Keratinocyte (primary cell): ENCODE data around the gene RIMS4. TPM values are rescaled to one million over a fixed set of nuclear protein-coding genes. Genes with fewer than 3 reads are reported as not detected.

ENCODE experiments used
- DNase-seq: peaks from one replicate; pipeline ENCODE4 v3.0.0-alpha.2; 2011; ENCODE audit warnings: low read depth, missing footprints, low spot score
- FAIRE-seq: peaks from 2 replicates; lab custom pipeline; 2011; peaks lifted over from hg19 to GRCh38; lab: Jason Lieb, UNC
- H2AFZ ChIP-seq: 2 replicates; pipeline ENCODE4 v1.6.0; 2012; ENCODE audit warnings: low read length, control low read depth, inconsistent platforms; ENCODE audit not compliant: control insufficient read depth
- H3K27ac ChIP-seq: 2 replicates; pipeline ENCODE4 v1.5.1; 2011; ENCODE audit warnings: low read length; ENCODE audit not compliant: control insufficient read depth, insufficient read depth
- H3K27me3 ChIP-seq: 3 replicates; pipeline ENCODE4 v1.6.0; 2011; ENCODE audit warnings: low read length; ENCODE audit not compliant: control insufficient read depth, insufficient read depth; ENCODE audit errors: extremely low read depth
- H3K36me3 ChIP-seq, 2 experiments: 2 replicates in 1 of 2; 3 replicates in 1 of 2; pipeline ENCODE4 v1.5.1; 2011; ENCODE audit warnings: low read length in 2 of 2, mild to moderate bottlenecking in 1 of 2; ENCODE audit not compliant: control insufficient read depth in 2 of 2, insufficient read depth in 2 of 2; ENCODE audit errors: extremely low read depth in 1 of 2
- H3K4me1 ChIP-seq: 3 replicates; pipeline ENCODE4 v1.5.1; 2011; ENCODE audit warnings: low read length; ENCODE audit not compliant: control insufficient read depth, insufficient read depth; ENCODE audit errors: extremely low read depth
- H3K4me2 ChIP-seq: 3 replicates; pipeline ENCODE4 v1.6.0; 2011; ENCODE audit warnings: low read depth, low read length; ENCODE audit not compliant: control insufficient read depth, insufficient read depth; ENCODE audit errors: extremely low read depth
- H3K4me3 ChIP-seq, 3 experiments: fragments of 200-600 bp in 1 of 3; sonication (generic) in 1 of 3; 2 replicates in 2 of 3; 3 replicates in 1 of 3; pipeline ENCODE4 v1.5.1; 2011 to 2016; ENCODE audit warnings: low read length in 3 of 3, mild to moderate bottlenecking in 3 of 3, control low read depth in 2 of 3, inconsistent platforms in 1 of 3, low read depth in 1 of 3, mixed read lengths in 1 of 3, mixed run types in 1 of 3, moderate library complexity in 1 of 3; ENCODE audit not compliant: control insufficient read depth in 2 of 3, insufficient read depth in 2 of 3; ENCODE audit errors: extremely low read depth in 1 of 3
- H3K79me2 ChIP-seq: 2 replicates; pipeline ENCODE4 v1.6.0; 2012; ENCODE audit warnings: low read length; ENCODE audit not compliant: control insufficient read depth, insufficient read depth
- H3K9ac ChIP-seq: 3 replicates; pipeline ENCODE4 v1.6.0; 2011; ENCODE audit warnings: low read length; ENCODE audit not compliant: control insufficient read depth, insufficient read depth; ENCODE audit errors: extremely low read depth
- H3K9me1 ChIP-seq: 3 replicates; pipeline ENCODE4 v1.6.0; 2011; ENCODE audit warnings: low read length; ENCODE audit not compliant: control insufficient read depth, insufficient read depth; ENCODE audit errors: extremely low read depth
- H3K9me3 ChIP-seq: 2 replicates; pipeline ENCODE4 v1.5.1; 2012; ENCODE audit warnings: low read depth, low read length; ENCODE audit not compliant: control insufficient read depth
- H4K20me1 ChIP-seq: 3 replicates; pipeline ENCODE4 v1.6.0; 2011; ENCODE audit warnings: low read length; ENCODE audit not compliant: control insufficient read depth, insufficient read depth; ENCODE audit errors: extremely low read depth
- EZH2 ChIP-seq: IDR thresholded peaks from one replicate; pipeline ENCODE4 v1.6.1; 2012; ENCODE audit warnings: inconsistent platforms, mild to moderate bottlenecking, low read length, moderate library complexity
- dilution Hi-C: fragments of 300-500 bp; cut with MboI; formaldehyde crosslinking; loops from one replicate; pipeline ENCODE4 v1.7.0; 2020; ENCODE audit warnings: low sequenced_read_pairs; ENCODE audit not compliant: extremely low pct_ligation_motif_present
- polyA plus RNA-seq, 5 experiments: library from polyadenylated mRNA; depleted of rRNA in 3 of 5; stranded (reverse) in 3 of 5; stranded (forward) in 1 of 5; unstranded in 1 of 5; fragments of >200 nt; gene quantifications; 1 replicate in 1 of 5; 2 replicates in 3 of 5; 3 replicates in 1 of 5; pipeline versions ENCODE4 v1.2.1 to v1.2.3, GENCODE V29; 2011 to 2012; ENCODE audit warnings: missing spikeins in 2 of 5, low read depth in 1 of 5, low replicate concordance in 1 of 5
- TF ChIP-seq, protein P1 (sequence below), 3 experiments: IDR thresholded peaks in 1 of 3; conservative IDR thresholded peaks in 1 of 3; optimal IDR thresholded peaks in 1 of 3; 2 replicates in 2 of 3; 3 replicates in 1 of 3; pipeline versions ENCODE3 to v1.5.1; 2011; ENCODE audit warnings: low read length in 3 of 3, mild to moderate bottlenecking in 3 of 3, moderate library complexity in 2 of 3, control low read depth in 1 of 3, inconsistent platforms in 1 of 3; ENCODE audit not compliant: insufficient read depth in 2 of 3; ENCODE audit errors: extremely low read depth in 1 of 3

Gene RIMS4
- polyA plus RNA-seq, 1 donor (not counting 4 experiments of a cell fraction or from before 2014, with no cell fraction given) = not detected

DNA sequence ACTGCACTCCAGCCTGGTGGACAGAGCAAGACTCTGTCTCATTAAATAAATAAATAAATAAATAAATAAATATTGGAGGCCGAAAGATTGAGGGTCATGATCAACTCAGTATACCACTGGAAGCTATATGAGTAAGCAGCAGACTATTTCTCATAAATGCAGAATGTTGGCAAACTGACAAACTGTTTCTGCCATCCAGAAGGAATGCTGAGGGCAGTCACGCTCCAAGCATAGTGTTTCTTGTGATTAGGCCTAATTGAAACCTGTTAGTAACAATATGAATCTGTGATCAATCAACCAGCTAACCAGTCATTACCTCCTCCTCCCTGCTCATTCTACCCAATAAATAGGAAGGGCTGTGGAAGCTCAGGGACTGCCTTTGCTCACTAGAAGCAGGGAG is 79.9 kb downstream of the RIMS4 start:
- Histone ChIP-seq H3K4me2 (peak overlapping the region; percentile 34), H3K27me3 (no peaks in the 10 kb centered on the region), H4K20me1 (no peaks in the 10 kb centered on the region), H3K36me3 (no peaks in the 10 kb centered on the region), H3K4me1 (peaks cover 35% of the 10 kb centered on the region), H3K4me3 (no peak overlapping the region), H3K79me2 (no peaks in the 10 kb centered on the region), H3K9ac (no peak overlapping the region), H3K9me3 (no peaks in the 10 kb centered on the region), H3K9me1 (peaks cover 2% of the 10 kb centered on the region), H3K27ac (peak overlapping the region; percentile 23), H2AFZ (peak overlapping the region; percentile 39)
- dilution Hi-C loops = no loop called here
- peak; percentile 90 for FAIRE-seq
- DNase-seq = peak; percentile 65
- TF ChIP-seq, protein P1, sequence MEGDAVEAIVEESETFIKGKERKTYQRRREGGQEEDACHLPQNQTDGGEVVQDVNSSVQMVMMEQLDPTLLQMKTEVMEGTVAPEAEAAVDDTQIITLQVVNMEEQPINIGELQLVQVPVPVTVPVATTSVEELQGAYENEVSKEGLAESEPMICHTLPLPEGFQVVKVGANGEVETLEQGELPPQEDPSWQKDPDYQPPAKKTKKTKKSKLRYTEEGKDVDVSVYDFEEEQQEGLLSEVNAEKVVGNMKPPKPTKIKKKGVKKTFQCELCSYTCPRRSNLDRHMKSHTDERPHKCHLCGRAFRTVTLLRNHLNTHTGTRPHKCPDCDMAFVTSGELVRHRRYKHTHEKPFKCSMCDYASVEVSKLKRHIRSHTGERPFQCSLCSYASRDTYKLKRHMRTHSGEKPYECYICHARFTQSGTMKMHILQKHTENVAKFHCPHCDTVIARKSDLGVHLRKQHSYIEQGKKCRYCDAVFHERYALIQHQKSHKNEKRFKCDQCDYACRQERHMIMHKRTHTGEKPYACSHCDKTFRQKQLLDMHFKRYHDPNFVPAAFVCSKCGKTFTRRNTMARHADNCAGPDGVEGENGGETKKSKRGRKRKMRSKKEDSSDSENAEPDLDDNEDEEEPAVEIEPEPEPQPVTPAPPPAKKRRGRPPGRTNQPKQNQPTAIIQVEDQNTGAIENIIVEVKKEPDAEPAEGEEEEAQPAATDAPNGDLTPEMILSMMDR (optimal IDR thresholded peaks at IDR 0.05 in 1 of 3, IDR thresholded peaks at IDR 0.05 in 1 of 3, conservative IDR thresholded peaks at IDR 0.05 in 1 of 3; ENCODE audit: extremely low read depth in 1 of 3, insufficient read depth in 2 of 3, low read length in 3 of 3) = no peak
- no peak for TF ChIP-seq EZH2

DNA sequence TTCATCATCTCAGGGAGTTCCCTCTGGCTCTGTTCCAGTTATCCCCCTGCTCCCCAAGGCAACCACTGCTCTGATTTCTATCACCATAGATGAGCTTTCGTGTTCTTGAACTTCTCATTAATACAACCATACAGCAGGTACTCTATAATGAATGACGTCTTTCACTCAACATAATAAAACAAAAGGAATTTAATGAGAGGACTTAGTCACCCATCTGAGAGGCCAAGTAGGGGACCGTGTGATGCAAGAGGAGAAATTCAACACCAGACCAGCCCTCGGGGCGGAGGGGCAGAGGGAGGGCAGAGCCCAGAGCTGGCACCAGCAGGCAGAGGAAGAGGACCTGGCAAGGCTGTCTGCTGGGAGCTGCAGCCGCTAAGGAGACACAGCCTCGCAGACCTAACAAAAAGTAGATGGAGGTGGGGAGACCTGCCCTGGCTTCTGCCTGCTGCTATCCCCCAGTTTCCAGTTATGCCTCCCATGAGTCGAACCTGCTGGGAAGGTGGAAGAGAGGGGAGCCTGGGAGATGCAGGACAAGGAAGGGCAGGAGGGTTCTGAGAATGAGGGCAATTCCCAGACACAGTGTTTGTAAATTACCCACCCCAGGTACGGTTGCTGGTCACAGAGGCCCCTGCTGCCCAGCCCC is 81.4 kb downstream of the RIMS4 start:
- dilution Hi-C loops = no loop called here
- no peaks in the 10 kb centered on the region for H3K27me3 ChIP-seq
- DNase-seq (peak; percentile 72), FAIRE-seq (peak; percentile 63)
- peak overlapping the region; percentile 74 for H3K4me2 ChIP-seq
- peak overlapping the region; percentile 31 for H3K9ac ChIP-seq
- peaks cover 35% of the 10 kb centered on the region for H3K4me1 ChIP-seq
- TF ChIP-seq, protein P1 (optimal IDR thresholded peaks at IDR 0.05 in 1 of 3, IDR thresholded peaks at IDR 0.05 in 1 of 3, conservative IDR thresholded peaks at IDR 0.05 in 1 of 3; ENCODE audit: extremely low read depth in 1 of 3, insufficient read depth in 2 of 3, low read length in 3 of 3) = no peak
- TF ChIP-seq EZH2 = no peak
- no peaks in the 10 kb centered on the region for H3K36me3 ChIP-seq
- peaks cover 2% of the 10 kb centered on the region for H3K9me1 ChIP-seq
- H3K79me2 ChIP-seq = no peaks in the 10 kb centered on the region
- H4K20me1 ChIP-seq = no peaks in the 10 kb centered on the region
- no peaks in the 10 kb centered on the region for H3K9me3 ChIP-seq
- no peak overlapping the region for H2AFZ ChIP-seq
- H3K4me3 ChIP-seq = peak overlapping the region in 1 of 3 experiments; percentile 41
- peak overlapping the region; percentile 30 for H3K27ac ChIP-seq
